ENCODE results near the gene TUFT1. TPM values are rescaled to one million over a fixed set of nuclear protein-coding genes. Genes with fewer than 3 reads are reported as not detected.
"Not testable (repeated sequence)": the region's sequence is repeated elsewhere in the genome, so short reads cannot be mapped to it uniquely, and the experiment has no call there.

The TUFT1 gene
- total RNA-seq, 2 experiments from 2014 or later, result 3.2 TPM

DNA sequence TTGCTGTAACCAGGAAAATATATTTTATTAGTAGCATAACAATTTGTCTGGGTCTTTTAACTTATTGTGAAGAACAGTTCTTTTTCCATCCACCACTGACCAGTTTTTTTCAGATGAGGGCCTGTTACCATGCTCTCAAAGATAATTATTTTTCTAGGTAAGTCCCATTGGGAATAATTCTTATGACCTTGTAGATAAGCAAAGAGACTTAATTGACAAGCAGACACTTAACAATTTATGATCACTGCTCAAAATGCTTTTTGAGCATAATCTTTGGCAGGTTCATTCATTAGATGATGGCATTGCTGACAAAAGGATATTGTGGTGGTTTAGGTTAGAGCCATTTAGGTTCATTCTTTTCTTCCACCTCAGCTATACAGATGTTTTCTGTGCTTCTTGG is 78.4 kb downstream of the TUFT1 start:
- Mint-ChIP-seq H3K4me3 (no peak overlapping the region), H3K36me3 (ENCODE audit: low read depth) (peaks cover 6% of the 10 kb centered on the region), H3K27ac (peak overlapping the region; percentile 13), H3K27me3 (no peaks in the 10 kb centered on the region), H3K9me3 (ENCODE audit: low read depth) (no peaks in the 10 kb centered on the region), H3K4me1 (peaks cover 67% of the 10 kb centered on the region)
- ATAC-seq (no peak), DNase-seq (no peak)
- CTCF ChIA-PET, result interaction anchor here (1.0 kb wide), 1 partner anchor 22 kb away, joined by 3 read pairs; no protein-coding TSS in a partner anchor
- intact Hi-C loops (cut with DNase I, micrococcal nuclease), result loop anchor here in 1 of 2 experiments (2.0 kb wide), 1 partner anchor 16 kb away; no protein-coding TSS in a partner anchor
- POLR2A ChIA-PET, result interaction anchor here (0.6 kb wide), 1 partner anchor 111 kb away, joined by 3 read pairs; no protein-coding TSS in a partner anchor

DNA sequence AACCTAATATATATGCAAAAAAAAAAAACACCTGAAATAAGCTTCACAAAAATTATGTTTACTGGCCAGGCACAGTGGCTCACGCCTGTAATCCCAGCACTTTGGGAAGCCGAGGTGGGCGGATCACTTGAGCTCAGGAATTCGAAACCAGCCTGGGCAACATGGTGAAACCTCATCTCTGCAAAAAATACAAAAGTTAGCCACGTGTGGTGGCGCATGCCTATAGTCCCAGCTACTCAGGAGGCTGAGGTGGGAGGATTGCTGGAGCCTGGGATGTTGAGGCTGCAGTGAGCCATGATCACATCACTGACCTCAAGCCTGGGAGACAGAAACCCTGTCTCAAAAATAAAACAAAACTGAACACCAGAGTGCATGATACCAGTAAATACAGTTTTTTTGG is 78.9 kb downstream of the TUFT1 start:
- H3K4me3 Mint-ChIP-seq; DNase-seq; H3K27ac Mint-ChIP-seq; H3K9me3 Mint-ChIP-seq (ENCODE audit: low read depth); ATAC-seq; H3K36me3 Mint-ChIP-seq (ENCODE audit: low read depth); H3K27me3 Mint-ChIP-seq: not testable (repeated sequence)
- ChIA-PET POLR2A (interaction anchor here (0.6 kb wide), 1 partner anchor 112 kb away, joined by 3 read pairs; no protein-coding TSS in a partner anchor), CTCF (interaction anchor here (0.7 to 1.7 kb wide), 4 partner anchors 9 to 232 kb away, joined by 3 to 6 read pairs (median 3); no protein-coding TSS in a partner anchor)
- intact Hi-C loops (cut with DNase I, micrococcal nuclease), result loop anchor here in 1 of 2 experiments (2.0 kb wide), 1 partner anchor 16 kb away; no protein-coding TSS in a partner anchor
- H3K4me1 Mint-ChIP-seq, result peaks cover 61% of the 10 kb centered on the region

DNA sequence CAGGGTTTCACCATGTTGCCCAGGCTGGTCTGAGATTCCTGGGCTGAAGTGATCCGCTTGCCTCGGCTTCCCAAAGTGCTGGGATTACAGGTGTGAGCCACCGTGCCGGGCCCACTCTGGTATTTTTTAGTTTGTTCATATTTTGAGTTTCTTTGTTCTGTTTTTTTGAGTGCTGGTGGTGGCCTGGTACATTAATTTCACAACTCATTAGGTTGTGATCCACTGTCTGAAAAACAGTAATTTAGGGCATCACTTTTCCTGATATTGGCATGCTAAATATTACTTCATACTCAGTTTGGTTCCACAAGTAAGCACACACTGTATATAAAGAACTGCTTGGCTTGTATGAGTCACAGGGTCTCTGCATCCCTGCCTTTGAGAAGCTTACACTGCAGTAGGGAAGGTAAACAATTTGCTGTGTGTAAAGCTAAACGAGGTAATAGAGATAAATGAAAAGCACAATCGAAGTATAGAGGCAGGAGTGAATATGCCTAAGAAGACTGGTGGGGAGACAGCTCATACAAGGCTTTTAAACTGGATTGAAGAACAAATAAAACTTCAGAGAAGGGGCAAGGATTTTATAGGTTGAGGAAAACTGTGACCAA is 79.5 kb downstream of the TUFT1 start:
- H3K9me3 Mint-ChIP-seq (ENCODE audit: low read depth), result no peaks in the 10 kb centered on the region
- peaks cover 56% of the 10 kb centered on the region for H3K4me1 Mint-ChIP-seq
- H3K27me3 Mint-ChIP-seq, result no peaks in the 10 kb centered on the region
- ChIA-PET POLR2A (interaction anchor here (0.6 to 0.7 kb wide), 3 partner anchors 101 to 135 kb away, joined by 3 to 6 read pairs (median 4); no protein-coding TSS in a partner anchor), CTCF (interaction anchor here (0.7 to 2.2 kb wide), 5 partner anchors 9 to 232 kb away, joined by 3 to 11 read pairs (median 3); no protein-coding TSS in a partner anchor)
- DNase-seq (no peak), ATAC-seq (peak; percentile 58)
- H3K27ac Mint-ChIP-seq, result peak overlapping the region; percentile 12
- intact Hi-C loops (cut with DNase I, micrococcal nuclease), result loop anchor here in 1 of 2 experiments (2.0 kb wide), 1 partner anchor 15 kb away; no protein-coding TSS in a partner anchor
- peaks cover 3% of the 10 kb centered on the region for H3K36me3 Mint-ChIP-seq (ENCODE audit: low read depth)
- no peak overlapping the region for H3K4me3 Mint-ChIP-seq

DNA sequence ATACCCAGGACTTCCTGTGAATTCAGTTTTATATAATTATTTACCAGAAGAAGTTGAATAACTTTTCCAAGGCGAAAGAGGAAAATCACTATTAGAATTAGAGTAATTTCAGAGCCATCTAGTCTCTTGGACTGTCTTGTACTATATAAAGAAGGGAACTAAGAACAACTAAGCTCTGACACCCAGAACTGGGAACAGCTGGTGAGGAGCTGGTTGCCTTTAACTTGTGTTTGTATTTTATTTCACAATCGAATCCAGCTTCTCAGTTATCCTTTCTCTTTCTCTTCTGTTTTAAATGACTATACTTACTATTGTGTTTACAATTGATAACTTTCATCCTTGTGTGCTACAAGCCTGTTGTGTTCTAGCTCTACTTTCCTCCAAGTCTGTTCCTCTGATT is 80.2 kb downstream of the TUFT1 start:
- Mint-ChIP-seq H3K27ac (no peak overlapping the region), H3K4me1 (peaks cover 52% of the 10 kb centered on the region), H3K27me3 (no peaks in the 10 kb centered on the region), H3K4me3 (no peak overlapping the region), H3K9me3 (ENCODE audit: low read depth) (no peaks in the 10 kb centered on the region), H3K36me3 (ENCODE audit: low read depth) (peaks cover 3% of the 10 kb centered on the region)
- POLR2A ChIA-PET, result interaction anchor here (0.6 to 0.7 kb wide), 3 partner anchors 21 to 329 kb away, joined by 3 to 9 read pairs (median 4); no protein-coding TSS in a partner anchor
- CTCF ChIA-PET, result interaction anchor here (0.8 to 2.2 kb wide), 4 partner anchors 8 to 29 kb away, joined by 3 to 11 read pairs (median 5); no protein-coding TSS in a partner anchor
- intact Hi-C loops (cut with DNase I, micrococcal nuclease), result no loop called here
- ATAC-seq (no peak), DNase-seq (no peak)

DNA sequence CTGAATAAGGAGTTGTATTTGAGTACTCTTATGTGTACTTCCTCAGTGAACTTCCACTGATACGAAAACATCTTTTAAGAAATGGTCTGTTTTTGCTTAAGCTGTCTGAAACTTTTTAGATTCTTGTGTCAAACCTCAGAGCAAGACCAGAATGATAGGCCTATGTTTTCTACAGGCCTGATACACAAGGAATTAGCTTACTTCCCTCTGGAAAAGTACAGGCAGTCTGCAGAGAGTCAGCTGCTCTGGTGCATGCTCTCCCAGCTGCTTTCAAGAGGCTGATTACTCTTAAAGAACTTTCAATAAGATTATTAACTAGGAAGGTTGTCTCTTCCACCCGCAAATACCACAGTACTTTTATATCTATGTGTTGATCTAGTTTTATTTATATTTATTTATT is 81.2 kb downstream of the TUFT1 start:
- ChIA-PET POLR2A (no interaction called here), CTCF (interaction anchor here (0.6 to 2.2 kb wide), 3 partner anchors 12 to 27 kb away, joined by 3 to 11 read pairs (median 4); no protein-coding TSS in a partner anchor)
- Mint-ChIP-seq H3K27me3 (no peaks in the 10 kb centered on the region), H3K4me3 (no peak overlapping the region), H3K36me3 (ENCODE audit: low read depth) (peaks cover 3% of the 10 kb centered on the region), H3K27ac (no peak overlapping the region), H3K4me1 (peaks cover 42% of the 10 kb centered on the region), H3K9me3 (ENCODE audit: low read depth) (no peaks in the 10 kb centered on the region)
- DNase-seq (no peak), ATAC-seq (no peak)
- intact Hi-C loops (cut with DNase I, micrococcal nuclease), result no loop called here

DNA sequence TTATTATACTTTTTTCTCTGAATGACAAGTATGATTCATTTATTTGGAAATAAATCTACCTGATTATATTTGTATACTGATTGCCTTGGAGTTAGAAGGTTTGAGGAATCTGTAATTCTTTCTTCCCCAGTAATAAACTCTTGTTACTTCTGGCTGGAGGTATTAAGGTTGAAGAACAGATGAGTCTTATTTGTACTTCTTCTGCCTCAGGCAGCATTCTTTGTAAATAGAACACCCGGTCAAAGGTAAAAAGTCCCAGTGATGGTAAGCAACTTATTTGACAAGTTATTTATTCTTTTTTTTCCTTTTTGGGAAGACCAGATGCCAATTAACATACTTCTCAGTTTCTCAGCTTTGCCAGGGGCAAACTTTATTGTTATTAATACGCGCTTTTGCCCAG is 84.7 kb downstream of the TUFT1 start:
- Mint-ChIP-seq H3K36me3 (ENCODE audit: low read depth) (no peaks in the 10 kb centered on the region), H3K27ac (no peak overlapping the region), H3K27me3 (no peaks in the 10 kb centered on the region), H3K4me3 (no peak overlapping the region), H3K9me3 (ENCODE audit: low read depth) (no peaks in the 10 kb centered on the region), H3K4me1 (peaks cover 16% of the 10 kb centered on the region)
- DNase-seq, result no peak
- ATAC-seq, result no peak
- CTCF ChIA-PET, result interaction anchor here (1.2 kb wide), 1 partner anchor 28 kb away, joined by 3 read pairs; no protein-coding TSS in a partner anchor
- intact Hi-C loops (cut with DNase I, micrococcal nuclease), result no loop called here
- POLR2A ChIA-PET, result no interaction called here

DNA sequence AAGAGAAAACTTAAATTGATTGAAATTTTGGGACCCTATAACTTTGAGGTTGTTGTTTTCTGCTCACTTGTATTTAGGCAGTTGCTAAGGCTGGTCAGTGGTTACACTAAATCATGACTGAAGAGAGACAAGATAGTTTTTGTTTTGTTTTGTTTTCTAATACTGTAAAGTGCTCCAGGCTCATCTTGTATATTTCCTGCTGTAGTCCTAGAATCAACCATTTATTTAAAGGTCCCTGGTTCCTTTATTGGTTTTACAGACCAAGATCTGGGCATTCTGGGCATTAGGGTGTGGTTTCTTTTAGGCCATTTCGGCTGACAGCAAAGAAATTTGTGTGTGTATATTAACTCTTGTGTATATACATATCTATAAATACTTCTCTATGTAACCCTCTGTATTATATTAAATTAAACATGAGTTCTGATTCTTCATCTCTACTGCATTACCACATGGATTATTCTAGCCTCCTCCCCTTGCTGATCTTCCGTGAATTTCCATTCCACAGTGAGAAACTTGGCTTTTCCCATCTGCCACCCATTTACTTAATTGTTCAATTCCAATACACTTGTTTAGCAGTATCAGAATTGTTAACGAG is 86.7 kb downstream of the TUFT1 start:
- DNase-seq, result no peak
- Mint-ChIP-seq H3K36me3 (ENCODE audit: low read depth) (no peaks in the 10 kb centered on the region), H3K27me3 (no peaks in the 10 kb centered on the region), H3K9me3 (ENCODE audit: low read depth) (no peaks in the 10 kb centered on the region), H3K4me1 (peaks cover 1% of the 10 kb centered on the region), H3K27ac (no peak overlapping the region), H3K4me3 (no peak overlapping the region)
- no peak for ATAC-seq
- ChIA-PET POLR2A (no interaction called here), CTCF (interaction anchor here (1.1 kb wide), 1 partner anchor 117 kb away, joined by 4 read pairs; no protein-coding TSS in a partner anchor)
- intact Hi-C loops (cut with DNase I, micrococcal nuclease), result no loop called here

DNA sequence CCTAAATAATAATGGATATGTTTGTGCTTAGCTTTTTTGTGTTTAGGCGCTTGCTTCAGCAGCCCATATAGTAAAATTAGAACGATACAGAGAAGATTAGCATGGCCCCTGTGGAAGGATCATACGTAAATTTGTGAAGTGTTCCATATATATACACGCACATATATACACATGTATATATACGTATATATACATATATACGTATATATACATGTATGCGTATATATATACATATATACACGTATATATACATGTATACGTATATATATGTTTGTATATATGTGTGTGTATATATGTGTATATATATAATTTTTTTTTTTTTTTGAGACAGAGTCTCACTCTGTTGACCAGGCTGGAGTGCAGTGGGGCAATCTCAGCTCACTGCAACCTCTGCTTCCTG is 89.2 kb downstream of the TUFT1 start:
- no peak overlapping the region for H3K4me3 Mint-ChIP-seq
- no peak for ATAC-seq
- no peaks in the 10 kb centered on the region for H3K27me3 Mint-ChIP-seq
- POLR2A ChIA-PET, result no interaction called here
- no peaks in the 10 kb centered on the region for H3K4me1 Mint-ChIP-seq
- no peak overlapping the region for H3K27ac Mint-ChIP-seq
- intact Hi-C loops (cut with DNase I, micrococcal nuclease), result no loop called here
- no peak for DNase-seq
- H3K36me3 Mint-ChIP-seq (ENCODE audit: low read depth), result no peaks in the 10 kb centered on the region
- no peaks in the 10 kb centered on the region for H3K9me3 Mint-ChIP-seq (ENCODE audit: low read depth)
- CTCF ChIA-PET, result interaction anchor here (1.3 kb wide), 1 partner anchor 10 kb away, joined by 6 read pairs; no protein-coding TSS in a partner anchor

Small RNA genes lying within 50 kb of the gene (microRNA-seq; reads per million reads assigned to microRNA genes)
- gene MIR554 (ENCODE audit: borderline replicate concordance), result not detected

Other genes with a start within 250 kb of the TUFT1 start
- 10 to 100 TPM; 53.0 to 54.5 TPM for gene PI4KB, start 212.9 kb upstream of the TUFT1 start, total RNA-seq
- gene RFX5, start 193.1 kb upstream of the TUFT1 start, total RNA-seq, result 10 to 100 TPM; 47.6 to 50.4 TPM
- gene SELENBP1, start 167.6 kb upstream of the TUFT1 start, total RNA-seq, result not detected
- 100 to 1,000 TPM; 315 to 351 TPM for gene PSMB4, start 140.7 kb upstream of the TUFT1 start, total RNA-seq
- gene POGZ, start 80.8 kb upstream of the TUFT1 start, total RNA-seq, result 100 to 1,000 TPM in 1 of 2 experiments, 10 to 100 TPM in 1; 81.3 to 104 TPM
- 1 to 10 TPM in 1 of 2 experiments, under 1 TPM in 1; 0.67 to 1.4 TPM for gene CGN, start 28.9 kb upstream of the TUFT1 start, total RNA-seq
- gene SNX27, start 71.7 kb downstream of the TUFT1 start, total RNA-seq, result 10 to 100 TPM; 28.5 to 29.1 TPM
- gene CELF3, start 176.5 kb downstream of the TUFT1 start, total RNA-seq, result not detected
- gene RIIAD1, start 181.2 kb downstream of the TUFT1 start, total RNA-seq, result not detected
- gene MRPL9, start 223.2 kb downstream of the TUFT1 start, total RNA-seq, result 100 to 1,000 TPM; 139 to 184 TPM

Measured in activated CD4-positive, alpha-beta T cell treated with anti-CD3 and anti-CD28 coated beads for 36 hours (primary cell).